ENCODE measurements around the gene NASP. TPM values are rescaled to one million over a fixed set of nuclear protein-coding genes. Genes with fewer than 3 reads are reported as not detected.

NASP gene
- total RNA-seq, 4 donors from 2014 or later, result 25.5 to 32.7 (median 27.3) TPM

DNA sequence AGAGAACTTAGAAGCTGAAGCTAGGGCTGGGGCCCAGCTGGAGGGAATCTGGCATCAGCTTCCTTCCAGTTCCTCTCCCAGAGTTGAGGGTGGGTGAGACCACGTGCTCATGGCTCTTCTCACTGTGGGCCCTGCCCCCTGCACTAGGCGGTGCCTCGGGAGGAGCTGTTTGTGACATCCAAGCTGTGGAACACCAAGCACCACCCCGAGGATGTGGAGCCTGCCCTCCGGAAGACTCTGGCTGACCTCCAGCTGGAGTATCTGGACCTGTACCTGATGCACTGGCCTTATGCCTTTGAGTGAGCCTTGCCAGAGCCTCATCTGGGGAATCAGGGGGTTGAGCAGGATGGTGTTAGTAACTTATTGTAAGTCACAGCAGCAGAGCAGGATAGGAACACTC, 17.1 kb upstream of the NASP start:
- H3K36me3 ChIP-seq, result peaks cover 0 to 49% of the 10 kb centered on the region in 2 donors
- peak; percentile 12 to 39 for ATAC-seq

DNA sequence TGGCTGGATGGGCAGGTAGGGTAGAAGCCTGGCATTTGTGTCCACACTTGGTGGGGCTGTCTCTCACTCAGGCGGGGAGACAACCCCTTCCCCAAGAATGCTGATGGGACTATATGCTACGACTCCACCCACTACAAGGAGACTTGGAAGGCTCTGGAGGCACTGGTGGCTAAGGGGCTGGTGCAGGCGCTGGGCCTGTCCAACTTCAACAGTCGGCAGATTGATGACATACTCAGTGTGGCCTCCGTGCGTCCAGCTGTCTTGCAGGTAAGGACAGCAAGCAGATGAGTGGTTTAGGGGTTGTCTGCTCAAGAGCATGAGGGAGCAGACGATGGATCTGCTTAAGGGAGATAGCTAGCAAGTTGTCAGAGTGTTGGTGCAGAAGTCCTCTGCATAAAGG, 15.9 kb upstream of the NASP start:
- no peak for ATAC-seq
- H3K27me3 ChIP-seq, result no peaks in the 10 kb centered on the region
- no peak for DNase-seq
- intact Hi-C loops (cut with DNase I; ENCODE audit: low total_unique reads), result no loop called here
- no peaks in the 10 kb centered on the region for H3K9me3 ChIP-seq
- H3K27ac ChIP-seq, result no peak overlapping the region
- in situ Hi-C loops (cut with MboI; ENCODE audit: low sequenced_read_pairs in 4 of 4), result loop anchor here (5.0 to 25.0 kb wide), 7 partner anchors 53 to 556 kb away; partner anchors contain the start of genes HECTD3 (in 2 of the 4), UROD (in 2 of the 4), CCDC163 (in 1 of the 4) and MMACHC (in 1 of the 4)
- peaks cover 0 to 5% of the 10 kb centered on the region in 2 donors for H3K4me1 ChIP-seq
- H3K36me3 ChIP-seq, result peaks cover 0 to 39% of the 10 kb centered on the region in 2 donors
- no peak overlapping the region for H3K4me3 ChIP-seq
- TF ChIP-seq POLR2A (IDR thresholded peaks at IDR 0.05), result no peak
- TF ChIP-seq, protein P1, sequence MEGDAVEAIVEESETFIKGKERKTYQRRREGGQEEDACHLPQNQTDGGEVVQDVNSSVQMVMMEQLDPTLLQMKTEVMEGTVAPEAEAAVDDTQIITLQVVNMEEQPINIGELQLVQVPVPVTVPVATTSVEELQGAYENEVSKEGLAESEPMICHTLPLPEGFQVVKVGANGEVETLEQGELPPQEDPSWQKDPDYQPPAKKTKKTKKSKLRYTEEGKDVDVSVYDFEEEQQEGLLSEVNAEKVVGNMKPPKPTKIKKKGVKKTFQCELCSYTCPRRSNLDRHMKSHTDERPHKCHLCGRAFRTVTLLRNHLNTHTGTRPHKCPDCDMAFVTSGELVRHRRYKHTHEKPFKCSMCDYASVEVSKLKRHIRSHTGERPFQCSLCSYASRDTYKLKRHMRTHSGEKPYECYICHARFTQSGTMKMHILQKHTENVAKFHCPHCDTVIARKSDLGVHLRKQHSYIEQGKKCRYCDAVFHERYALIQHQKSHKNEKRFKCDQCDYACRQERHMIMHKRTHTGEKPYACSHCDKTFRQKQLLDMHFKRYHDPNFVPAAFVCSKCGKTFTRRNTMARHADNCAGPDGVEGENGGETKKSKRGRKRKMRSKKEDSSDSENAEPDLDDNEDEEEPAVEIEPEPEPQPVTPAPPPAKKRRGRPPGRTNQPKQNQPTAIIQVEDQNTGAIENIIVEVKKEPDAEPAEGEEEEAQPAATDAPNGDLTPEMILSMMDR (IDR thresholded peaks at IDR 0.05 in 4 of 5, conservative IDR thresholded peaks at IDR 0.05 in 1 of 5), result no peak

More for the DNA sequence above, 17.1 kb upstream of the NASP start:
- TF ChIP-seq POLR2A (IDR thresholded peaks at IDR 0.05), result no peak
- TF ChIP-seq, protein P1 (IDR thresholded peaks at IDR 0.05 in 4 of 5, conservative IDR thresholded peaks at IDR 0.05 in 1 of 5), result no peak
- Histone ChIP-seq H3K4me1 (peaks cover 0 to 5% of the 10 kb centered on the region in 2 donors), H3K27ac (peak overlapping the region in 2 of 4 donors; percentile 10 to 33), H3K9me3 (no peaks in the 10 kb centered on the region), H3K27me3 (no peaks in the 10 kb centered on the region), H3K4me3 (no peak overlapping the region)
- intact Hi-C loops (cut with DNase I; ENCODE audit: low total_unique reads) (no loop called here), in situ Hi-C loops (cut with MboI; ENCODE audit: low sequenced_read_pairs in 4 of 4) (loop anchor here (5.0 to 25.0 kb wide), 7 partner anchors 52 to 554 kb away; partner anchors contain the start of genes HECTD3 (in 2 of the 4), UROD (in 2 of the 4), CCDC163 (in 1 of the 4) and MMACHC (in 1 of the 4))
- peak; percentile 24 to 52 for DNase-seq

DNA sequence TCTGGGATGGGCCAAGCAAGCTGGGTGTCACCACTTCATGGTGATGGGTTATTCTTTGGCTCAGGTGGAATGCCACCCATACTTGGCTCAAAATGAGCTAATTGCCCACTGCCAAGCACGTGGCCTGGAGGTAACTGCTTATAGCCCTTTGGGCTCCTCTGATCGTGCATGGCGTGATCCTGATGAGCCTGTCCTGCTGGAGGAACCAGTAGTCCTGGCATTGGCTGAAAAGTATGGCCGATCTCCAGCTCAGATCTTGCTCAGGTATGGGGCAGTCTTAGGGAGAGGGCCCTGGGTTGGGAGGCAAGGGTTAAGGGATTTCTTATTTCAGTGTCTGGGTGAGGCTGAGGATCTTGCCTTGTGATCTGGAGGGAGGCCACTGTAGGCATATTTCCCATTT, 15.4 kb upstream of the NASP start:
- TF ChIP-seq, protein P1 (IDR thresholded peaks at IDR 0.05 in 4 of 5, conservative IDR thresholded peaks at IDR 0.05 in 1 of 5), result no peak
- no peak for TF ChIP-seq POLR2A (IDR thresholded peaks at IDR 0.05)
- no peak overlapping the region for H3K4me3 ChIP-seq
- no peak overlapping the region for H3K27ac ChIP-seq
- no peak for DNase-seq
- in situ Hi-C loops (cut with MboI; ENCODE audit: low sequenced_read_pairs in 4 of 4) (loop anchor here (5.0 to 25.0 kb wide), 7 partner anchors 54 to 556 kb away; partner anchors contain the start of genes HECTD3 (in 2 of the 4), UROD (in 2 of the 4), CCDC163 (in 1 of the 4) and MMACHC (in 1 of the 4)), intact Hi-C loops (cut with DNase I; ENCODE audit: low total_unique reads) (no loop called here)
- no peaks in the 10 kb centered on the region for H3K27me3 ChIP-seq
- H3K9me3 ChIP-seq, result no peaks in the 10 kb centered on the region
- peaks cover 0 to 34% of the 10 kb centered on the region in 2 donors for H3K36me3 ChIP-seq
- no peak for ATAC-seq
- H3K4me1 ChIP-seq, result peaks cover 0 to 5% of the 10 kb centered on the region in 2 donors

DNA sequence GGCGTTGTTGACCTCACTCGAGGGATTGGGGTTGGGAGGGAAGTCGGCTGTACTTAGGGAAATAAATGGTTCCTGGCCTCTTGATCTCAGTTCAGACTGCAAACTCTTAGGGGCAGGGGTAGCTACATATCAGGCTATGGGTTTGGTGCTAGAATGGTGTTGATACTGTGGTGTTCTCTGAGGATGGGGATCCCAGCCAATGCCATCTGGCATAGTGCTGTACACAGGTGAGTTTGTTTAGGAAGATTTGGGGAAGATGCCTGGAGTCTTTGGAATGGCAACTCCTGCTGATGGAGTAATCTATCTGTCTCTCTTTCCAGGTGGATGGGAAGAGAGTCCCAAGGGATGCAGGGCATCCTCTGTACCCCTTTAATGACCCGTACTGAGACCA, 14.3 kb upstream of the NASP start:
- H3K36me3 ChIP-seq, result peaks cover 0 to 24% of the 10 kb centered on the region in 2 donors
- ATAC-seq (no peak), DNase-seq (no peak)
- no peak overlapping the region for H3K27ac ChIP-seq
- no peaks in the 10 kb centered on the region for H3K9me3 ChIP-seq
- in situ Hi-C loops (cut with MboI; ENCODE audit: low sequenced_read_pairs in 4 of 4), result loop anchor here (5.0 to 25.0 kb wide), 7 partner anchors 55 to 557 kb away; partner anchors contain the start of genes HECTD3 (in 2 of the 4), UROD (in 2 of the 4), CCDC163 (in 1 of the 4) and MMACHC (in 1 of the 4)
- H3K4me1 ChIP-seq, result peaks cover 0 to 5% of the 10 kb centered on the region in 2 donors
- intact Hi-C loops (cut with DNase I; ENCODE audit: low total_unique reads), result no loop called here
- no peaks in the 10 kb centered on the region for H3K27me3 ChIP-seq
- H3K4me3 ChIP-seq, result no peak overlapping the region
- TF ChIP-seq, protein P1 (IDR thresholded peaks at IDR 0.05 in 4 of 5, conservative IDR thresholded peaks at IDR 0.05 in 1 of 5), result no peak
